GM03348 (cell line): ENCODE results near the gene MUC20.
"Not testable (repeated sequence)": the region's sequence is repeated elsewhere in the genome, so short reads cannot be mapped to it uniquely, and the experiment has no call there.

Source experiments
- DNase-seq: peaks from one replicate; pipeline ENCODE4 v3.0.0; 2012; ENCODE audit warnings: low spot score

MUC20 gene

DNA sequence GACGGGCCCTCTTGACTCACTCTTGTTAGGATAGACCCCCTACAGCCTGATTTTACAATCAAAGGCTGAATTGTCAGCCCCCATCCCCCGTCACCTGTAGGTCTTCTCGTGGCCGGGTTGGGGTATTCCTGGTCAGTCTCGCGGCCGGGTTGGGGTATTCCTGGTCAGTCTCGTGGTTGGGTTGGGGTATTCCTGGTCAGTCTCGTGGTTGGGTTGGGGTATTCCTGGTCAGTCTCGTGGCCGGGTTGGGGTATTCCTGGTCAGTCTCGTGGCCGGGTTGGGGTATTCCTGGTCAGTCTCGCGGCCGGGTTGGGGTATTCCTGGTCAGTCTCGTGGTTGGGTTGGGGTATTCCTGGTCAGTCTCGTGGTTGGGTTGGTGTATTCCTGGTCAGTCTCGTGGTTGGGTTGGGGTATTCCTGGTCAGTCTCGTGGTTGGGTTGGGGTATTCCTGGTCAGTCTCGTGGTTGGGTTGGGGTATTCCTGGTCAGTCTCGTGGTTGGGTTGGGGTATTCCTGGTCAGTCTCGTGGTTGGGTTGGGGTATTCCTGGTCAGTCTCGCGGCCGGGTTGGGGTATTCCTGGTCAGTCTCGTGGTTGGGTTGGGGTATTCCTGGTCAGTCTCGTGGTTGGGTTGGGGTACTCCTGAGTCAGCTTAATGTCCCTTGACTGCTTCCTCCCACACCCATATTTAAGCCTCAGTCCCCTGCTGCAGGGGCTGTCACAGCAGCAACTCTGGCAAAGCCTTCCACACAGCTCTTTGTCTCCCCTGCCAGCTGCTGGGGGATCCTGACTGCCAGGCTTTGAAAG lies 50.3 kb downstream of the MUC20 start:
- not testable (repeated sequence) for DNase-seq

DNA sequence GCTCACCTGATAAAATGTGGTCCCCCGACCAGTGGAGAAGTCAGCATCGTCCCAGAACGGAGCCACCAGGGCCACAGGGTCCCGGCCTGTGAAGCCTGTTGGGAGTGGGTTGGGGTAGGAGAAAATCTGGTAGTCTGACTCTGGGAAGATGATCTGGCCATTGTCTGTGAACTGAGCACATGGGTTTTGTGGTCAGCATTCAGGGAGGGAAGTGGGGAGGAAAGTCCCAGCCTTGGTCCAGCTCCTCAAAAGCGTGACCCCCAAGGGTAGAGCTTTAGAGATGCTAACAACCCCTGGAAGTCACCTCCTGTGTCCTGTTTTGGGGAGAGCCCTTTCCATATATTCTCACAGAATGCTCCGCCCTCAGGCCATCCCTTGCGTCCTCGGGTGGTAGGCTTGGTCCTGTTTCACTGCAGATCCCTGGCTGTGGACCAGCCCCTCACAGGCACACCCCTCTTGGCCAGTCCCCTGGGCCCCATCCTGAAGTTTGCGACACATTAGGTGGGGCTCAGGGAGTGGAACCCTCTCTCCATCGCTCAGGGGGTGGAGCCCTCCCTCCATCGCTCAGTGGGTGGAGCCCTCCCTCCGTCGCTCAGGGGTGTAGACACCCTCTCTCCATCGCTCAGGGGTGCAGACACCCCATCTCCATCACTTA lies 51.0 kb downstream of the MUC20 start:
- DNase-seq, result no peak

DNA sequence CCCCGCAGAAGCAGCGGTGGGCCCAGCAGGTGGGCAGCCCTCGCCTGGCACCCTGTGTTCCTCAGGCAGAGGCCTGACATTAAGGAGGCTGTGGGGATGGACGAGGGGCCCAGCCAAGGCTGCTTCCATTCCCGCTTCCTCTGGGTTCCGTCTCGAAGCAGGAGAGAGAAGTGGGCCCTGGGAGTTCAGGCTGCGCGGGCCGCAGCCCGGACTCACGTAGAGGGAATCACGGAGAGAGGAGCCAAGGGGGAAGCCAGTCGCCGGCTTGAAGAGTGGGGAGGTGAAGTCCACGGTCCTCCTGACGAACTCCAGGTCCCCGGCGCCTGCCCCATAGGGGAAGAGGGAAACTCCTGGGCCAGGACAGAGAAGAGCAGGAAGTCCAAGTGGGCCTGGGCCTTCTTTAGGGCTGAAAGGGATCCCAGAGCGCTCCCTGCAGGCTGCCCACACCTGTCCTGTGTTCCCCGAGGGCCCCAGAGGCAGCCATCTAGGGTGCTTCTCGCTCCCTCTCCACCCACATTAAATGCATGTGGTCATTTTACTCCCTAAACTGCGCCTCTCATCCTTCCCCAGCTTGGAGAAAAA lies 53.3 kb downstream of the MUC20 start:
- DNase-seq, result no peak

DNA sequence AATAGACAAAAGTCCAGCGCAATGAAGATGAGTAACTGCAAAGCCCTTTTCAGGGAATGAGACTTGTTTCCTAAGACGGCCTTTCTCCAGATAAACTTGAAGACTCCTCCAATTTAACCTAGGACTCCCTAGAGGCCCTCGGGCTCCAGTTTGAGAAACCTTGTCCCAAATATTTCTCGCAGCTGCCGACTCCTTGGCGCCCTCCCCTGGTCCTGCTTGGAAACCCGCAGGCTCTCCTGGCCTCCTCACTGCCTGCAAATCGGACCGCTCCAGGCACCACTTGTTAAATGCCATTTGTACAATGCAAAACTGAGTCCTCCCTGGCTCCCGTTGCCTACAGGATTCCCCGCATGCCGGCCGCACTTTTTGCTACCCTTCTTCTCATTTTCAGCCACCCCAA lies 54.1 kb downstream of the MUC20 start:
- DNase-seq, result peak; percentile 61

DNA sequence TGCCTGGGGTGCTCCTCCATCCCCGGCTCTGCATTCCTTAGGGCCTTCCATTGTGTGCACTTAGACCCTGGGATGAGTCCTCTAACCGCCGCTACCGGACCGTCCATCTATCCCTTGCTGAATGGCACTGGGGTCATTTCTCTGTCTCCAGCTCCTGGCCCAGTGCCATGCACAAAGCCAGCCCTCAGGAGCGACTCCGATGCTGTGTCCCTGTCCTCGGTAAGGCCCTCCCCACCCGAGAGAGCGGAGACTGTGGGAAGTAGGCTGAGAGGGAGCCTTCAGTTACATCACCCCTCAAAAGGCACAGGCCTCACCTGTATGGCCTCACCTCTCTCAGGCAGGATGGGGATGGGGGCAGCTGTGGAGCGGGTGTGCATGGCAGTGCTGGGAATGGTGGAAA lies 57.2 kb downstream of the MUC20 start:
- DNase-seq, result no peak

DNA sequence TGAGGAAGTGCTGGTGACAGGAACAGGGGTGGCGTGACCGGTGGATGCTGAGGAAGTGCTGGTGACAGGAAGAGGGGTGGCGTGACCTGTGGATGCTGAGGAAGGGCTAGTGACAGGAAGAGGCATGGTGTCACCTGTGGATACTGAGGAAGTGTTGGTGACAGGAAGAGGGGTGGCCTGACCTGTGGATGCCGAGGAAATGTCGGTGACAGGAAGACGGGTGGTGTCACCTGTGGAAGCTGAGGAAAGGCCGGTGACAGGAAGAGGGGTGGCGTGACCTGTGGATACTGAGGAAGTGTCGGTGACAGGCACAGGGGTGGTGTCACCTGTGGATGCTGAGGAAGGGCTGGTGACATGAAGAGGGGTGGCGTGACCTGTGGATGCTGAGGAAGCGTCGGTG lies 60.5 kb downstream of the MUC20 start:
- DNase-seq, result not testable (repeated sequence)
